HT-29 (cell line): ENCODE results near the gene PHF8. TPM values are rescaled to one million over a fixed set of nuclear protein-coding genes. Genes with fewer than 3 reads are reported as not detected.
A peak's percentile ranks its signal among the peaks of the same experiment; 100 is the strongest.

ENCODE experiments used
- DNase-seq: peaks from one replicate; pipeline ENCODE4 v3.0.0-alpha.2; 2015; ENCODE audit warnings: low spot score
- total RNA-seq: library from RNA; depleted of rRNA; stranded (reverse); fragments of >200 nt; shearing (Covaris generic); gene quantifications from 2 replicates; pipeline ENCODE4 v1.2.3, GENCODE V29; 2014; rRNA removed

PHF8 gene
- 18.7 and 23.5 TPM in 2 replicates for total RNA-seq

DNA sequence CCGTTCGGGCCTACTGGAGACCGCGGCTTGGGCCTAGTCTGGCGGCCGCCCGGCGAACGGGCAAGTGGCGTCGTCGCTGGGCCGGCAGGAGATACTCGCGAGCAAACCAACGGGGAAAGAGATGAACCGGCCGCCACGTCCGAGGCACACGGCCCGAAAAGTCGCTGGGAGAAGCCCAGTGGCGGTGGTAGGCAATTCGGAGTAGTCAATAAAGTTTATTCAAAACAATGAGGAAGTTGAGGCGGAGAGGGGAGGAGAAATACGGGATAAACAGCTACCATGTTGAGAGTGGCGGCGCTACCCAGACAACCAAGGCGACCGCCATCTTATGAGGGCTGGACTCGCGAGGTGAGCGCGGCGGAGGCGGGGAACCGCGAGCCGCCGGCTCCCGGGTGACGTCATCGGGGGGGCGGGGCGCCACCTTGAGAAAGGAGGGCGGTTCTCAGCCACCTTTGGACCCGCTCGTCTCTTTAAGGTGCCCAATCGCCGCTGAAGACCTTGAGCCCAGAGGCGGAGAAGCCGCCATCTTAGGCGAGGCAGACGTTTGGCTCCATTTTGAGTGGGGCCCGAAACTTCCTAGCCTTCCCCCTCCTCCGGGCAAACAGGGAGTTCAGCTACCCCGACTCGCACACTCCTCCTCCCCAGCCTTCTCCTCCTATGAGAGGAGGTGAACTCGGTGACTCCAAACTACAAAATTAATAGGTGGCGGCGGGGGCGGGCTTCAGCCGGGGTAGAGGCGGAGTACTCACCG lies at the start of gene PHF8:
Gene PHF8 (minus strand): TSS at position 348 of the 751 bp plus-strand sequence. CDS start 1,745 bp downstream, outside the sequence.
- DNase-seq = peak; percentile 89

- no peak for DNase-seq
Observed at GRCh38 chrX:54093571-54093970, 49.3 kb upstream of the PHF8 start.

GRCh38 chrX:54093159-54093558 lies 48.9 kb upstream of the PHF8 start:
- no peak for DNase-seq

GRCh38 chrX:54090880-54091279 lies 46.6 kb upstream of the PHF8 start:
- no peak for DNase-seq

DNA sequence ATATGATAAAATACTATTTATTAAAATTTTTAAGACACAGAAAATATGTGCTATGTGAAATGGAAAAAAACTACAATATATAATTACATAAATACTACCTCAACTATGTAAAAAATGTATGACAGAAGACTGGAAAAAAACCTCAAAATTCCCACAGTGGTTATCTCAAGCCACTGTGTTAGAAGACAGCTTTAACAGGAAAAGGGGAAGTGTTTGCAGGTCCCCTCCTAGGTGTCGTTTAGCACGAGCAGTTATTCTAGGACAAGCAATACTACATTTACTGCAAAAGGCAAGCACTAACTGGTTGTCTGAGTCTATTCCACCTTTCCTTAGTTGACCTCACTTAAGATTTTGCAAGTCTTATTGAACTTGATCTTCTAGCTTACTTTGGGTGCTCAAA lies 44.9 kb upstream of the PHF8 start:
- DNase-seq = no peak

- no peak for DNase-seq
Observed at GRCh38 chrX:54087661-54088060, 43.4 kb upstream of the PHF8 start.

DNA sequence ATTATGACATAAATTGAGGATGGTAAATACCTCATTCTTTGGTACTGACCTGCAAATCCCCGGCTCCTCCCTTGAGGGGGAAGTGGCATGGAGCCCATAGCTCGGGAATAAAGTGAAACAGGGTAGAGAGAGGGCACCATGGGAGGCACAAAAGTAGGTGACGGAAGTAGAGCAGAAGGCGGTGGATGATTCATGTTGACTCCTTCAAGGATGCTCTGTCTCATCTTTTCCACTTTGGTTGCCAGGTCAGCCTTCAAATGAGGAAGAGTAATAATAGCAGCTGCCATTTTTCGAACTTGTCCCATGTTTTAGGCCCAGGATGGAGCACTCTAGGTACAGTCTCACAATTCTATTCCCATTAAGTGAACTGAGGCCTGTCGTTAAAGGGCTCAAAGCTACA lies 41.4 kb upstream of the PHF8 start:
- no peak for DNase-seq

GRCh38 chrX:54076903-54077302 lies 32.6 kb upstream of the PHF8 start:
- no peak for DNase-seq

GRCh38 chrX:54074826-54075225 lies 30.6 kb upstream of the PHF8 start:
- DNase-seq = no peak

DNA sequence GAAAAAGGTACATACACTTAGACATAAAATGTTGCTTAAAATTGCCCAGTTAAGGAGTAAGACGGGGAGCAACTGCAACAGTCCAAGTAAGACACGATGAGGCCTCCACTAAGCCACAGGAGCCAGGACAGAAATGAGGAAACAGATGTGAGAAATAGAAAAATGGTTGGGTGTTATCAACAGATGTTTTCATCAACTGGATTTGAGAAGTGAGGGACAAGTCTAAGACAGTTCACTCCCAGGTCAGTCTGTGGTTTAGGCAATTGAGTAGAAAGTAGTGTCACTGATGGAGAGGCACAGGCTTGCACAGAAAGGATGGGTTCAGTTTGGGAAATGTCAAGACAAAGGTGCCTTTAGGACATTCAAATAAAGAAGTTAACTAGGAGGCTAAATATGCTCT lies 23.5 kb upstream of the PHF8 start:
- DNase-seq = no peak

DNA sequence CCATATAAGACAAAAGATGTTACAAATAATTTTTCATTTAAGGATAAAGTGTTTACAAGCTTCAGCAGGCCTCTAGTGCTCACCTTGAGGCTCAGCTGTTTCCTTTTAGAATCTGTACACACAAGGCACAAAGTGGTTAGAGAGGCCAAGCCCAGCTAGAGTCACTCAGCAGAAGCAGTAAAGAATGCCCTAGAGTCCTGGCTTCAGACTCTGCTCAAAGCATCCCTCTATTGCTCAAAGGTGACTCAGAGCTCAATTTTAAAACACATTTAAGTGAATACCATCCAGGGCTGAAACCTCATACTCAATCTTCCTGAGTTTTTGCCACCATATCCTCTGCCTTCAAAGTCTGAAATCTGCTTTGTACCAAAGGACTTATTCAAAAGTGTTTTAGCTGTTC lies 22.6 kb upstream of the PHF8 start:
- no peak for DNase-seq

DNA sequence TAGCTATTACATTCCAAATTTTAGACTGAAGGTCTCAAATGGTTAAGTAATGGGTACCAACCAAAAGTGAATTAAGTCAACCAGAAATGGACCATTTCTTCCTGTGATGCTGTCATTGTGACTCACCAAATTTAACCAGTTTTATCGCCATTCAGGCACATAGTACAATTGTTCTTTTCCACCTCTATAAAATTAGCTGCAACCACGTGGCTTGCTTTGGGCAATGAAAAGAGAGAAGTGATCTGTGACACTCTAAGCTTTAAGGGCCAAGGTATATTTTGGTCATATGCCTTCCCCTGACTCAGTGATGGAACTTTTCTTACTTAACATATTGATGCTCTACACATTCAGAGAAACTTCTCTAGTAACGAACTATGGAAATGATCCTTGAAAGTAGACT lies 20.3 kb upstream of the PHF8 start:
- DNase-seq = no peak

- DNase-seq = no peak
Observed at GRCh38 chrX:54063361-54063760, 19.1 kb upstream of the PHF8 start.

- no peak for DNase-seq
Observed at GRCh38 chrX:54049801-54050200, 5.5 kb upstream of the PHF8 start.

DNA sequence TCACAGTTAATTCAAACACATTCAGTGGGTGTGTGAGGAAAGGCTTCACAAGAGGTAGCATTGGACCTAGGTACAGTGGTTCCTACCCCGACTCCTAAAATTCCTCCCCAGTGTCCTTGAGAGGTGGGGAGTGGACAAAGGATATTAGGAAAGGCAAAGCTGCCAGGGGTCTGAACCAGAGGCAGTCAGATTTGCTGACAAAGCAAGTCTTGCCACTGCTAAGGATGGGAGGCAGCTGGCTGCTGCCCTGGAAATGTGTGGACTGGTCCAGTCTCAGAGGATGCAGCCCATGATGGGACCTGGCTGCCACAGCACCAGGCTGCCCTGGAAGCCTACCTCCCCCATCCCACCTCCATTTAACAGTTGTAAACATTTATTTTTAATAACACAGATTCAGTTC lies 4.1 kb upstream of the PHF8 start:
- no peak for DNase-seq

- no peak for DNase-seq
Observed at GRCh38 chrX:54045563-54046228, 1.4 kb upstream of the PHF8 start.

- no peak for DNase-seq
Observed at GRCh38 chrX:54044877-54045338, 635 bp upstream of the PHF8 start.

- no peak for DNase-seq
Observed at GRCh38 chrX:54043541-54044125, 640 bp downstream of the PHF8 start.

- peak; percentile 34 for DNase-seq
Observed at GRCh38 chrX:54043056-54043455, 1.2 kb downstream of the PHF8 start.

GRCh38 chrX:54042609-54043021 lies 1.7 kb downstream of the PHF8 start:
- DNase-seq = peak; percentile 46

GRCh38 chrX:54030329-54030728 lies 13.9 kb downstream of the PHF8 start:
- DNase-seq = no peak

- DNase-seq = no peak
Observed at GRCh38 chrX:54029529-54030143, 14.6 kb downstream of the PHF8 start.
